GM19328 (cell line): ENCODE results near the gene LZTS2.

Experiments
- ATAC-seq: cut with Tn5 transposase; IDR thresholded peaks from one replicate; pipeline ENCODE4 v1.9.1; 2021; ENCODE audit warnings: mild to moderate bottlenecking, moderate library complexity; ENCODE audit not compliant: unreplicated experiment

The LZTS2 gene

DNA sequence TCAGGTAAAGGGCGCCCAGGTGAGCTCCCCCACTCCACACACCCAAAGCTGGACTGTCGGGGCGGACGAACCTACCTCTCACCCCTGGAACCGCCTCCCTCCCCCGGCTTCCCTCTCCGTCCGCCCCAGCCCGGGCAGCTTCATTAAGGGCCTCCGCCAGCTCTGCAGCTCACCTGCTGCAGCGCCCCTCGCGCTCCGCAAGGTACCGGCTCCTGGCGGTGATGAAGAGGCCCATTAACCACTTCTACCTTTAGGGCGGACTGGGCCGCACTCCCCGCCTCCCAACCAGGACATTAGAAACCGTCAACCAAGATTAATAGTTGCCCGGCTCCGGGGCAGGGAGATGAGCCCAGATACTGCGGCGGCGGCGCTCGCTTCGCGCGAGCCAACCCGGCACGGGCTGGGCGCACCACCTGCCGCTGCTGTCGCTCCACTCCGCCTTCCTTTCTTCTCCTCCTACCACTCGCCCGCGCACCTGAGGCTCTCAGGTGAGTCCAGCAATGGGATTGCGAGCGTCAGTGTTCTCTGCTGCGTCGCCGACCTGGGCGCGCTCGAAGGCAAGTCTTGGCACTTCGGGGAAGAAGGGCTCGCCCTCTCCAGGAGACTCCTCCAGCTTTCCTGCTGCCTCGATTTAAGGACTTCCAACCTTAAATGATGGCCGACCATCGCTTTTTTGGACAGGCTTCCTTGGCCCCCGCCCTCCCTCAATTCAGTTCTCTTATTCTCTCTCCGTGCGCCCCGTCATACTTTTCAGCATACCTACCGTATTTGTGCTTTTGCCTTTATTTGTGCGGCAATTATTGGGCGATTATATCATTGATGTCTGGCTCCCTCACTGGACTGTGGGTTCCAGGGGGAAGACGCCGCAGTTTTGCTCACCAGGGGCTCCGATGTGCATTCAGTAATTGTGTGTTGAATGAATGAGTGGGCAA is 48.6 kb downstream of the LZTS2 start:
- ATAC-seq, result no peak

DNA sequence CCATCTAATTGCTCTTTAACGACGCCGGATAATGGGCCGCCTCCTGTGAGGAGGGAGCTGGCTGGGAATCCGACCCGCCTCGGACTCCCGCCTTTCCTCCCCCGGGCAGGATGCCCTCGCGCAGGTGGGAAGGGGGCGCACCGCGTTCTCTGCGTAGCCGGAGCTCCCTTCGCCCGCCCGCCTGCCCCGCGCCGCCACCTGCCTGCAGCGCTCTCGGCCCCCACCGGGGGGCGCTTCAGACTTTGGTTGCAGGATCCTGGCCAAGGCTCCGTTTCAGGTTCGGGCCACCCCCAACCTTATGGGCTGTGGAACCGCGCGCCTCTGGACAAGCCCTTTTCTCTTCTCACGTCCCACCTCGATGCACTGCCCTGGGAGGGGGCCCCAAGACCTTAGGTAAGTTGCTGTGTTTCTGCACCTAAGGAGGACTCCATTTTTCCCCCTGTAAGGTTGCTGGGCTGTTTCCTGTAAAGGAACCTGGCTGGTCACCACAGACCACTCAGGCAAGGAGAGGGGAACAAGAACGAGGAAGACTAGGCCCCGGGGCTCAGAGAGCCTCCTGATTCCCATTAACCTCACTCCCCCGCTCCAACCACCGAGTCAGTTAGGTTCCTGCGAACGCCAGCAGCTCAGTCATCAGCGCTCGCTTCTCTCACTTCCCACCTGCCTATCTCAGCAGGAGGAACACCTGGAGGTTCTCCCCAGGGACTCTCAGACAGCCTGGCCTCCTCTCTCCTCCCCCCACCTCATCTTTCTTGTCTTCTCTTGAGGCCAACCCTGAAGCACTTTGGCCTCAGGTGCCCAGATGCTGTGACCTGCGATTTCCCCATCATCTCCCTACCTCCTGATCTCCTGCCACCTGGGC is 50.8 kb downstream of the LZTS2 start:
- no peak for ATAC-seq

DNA sequence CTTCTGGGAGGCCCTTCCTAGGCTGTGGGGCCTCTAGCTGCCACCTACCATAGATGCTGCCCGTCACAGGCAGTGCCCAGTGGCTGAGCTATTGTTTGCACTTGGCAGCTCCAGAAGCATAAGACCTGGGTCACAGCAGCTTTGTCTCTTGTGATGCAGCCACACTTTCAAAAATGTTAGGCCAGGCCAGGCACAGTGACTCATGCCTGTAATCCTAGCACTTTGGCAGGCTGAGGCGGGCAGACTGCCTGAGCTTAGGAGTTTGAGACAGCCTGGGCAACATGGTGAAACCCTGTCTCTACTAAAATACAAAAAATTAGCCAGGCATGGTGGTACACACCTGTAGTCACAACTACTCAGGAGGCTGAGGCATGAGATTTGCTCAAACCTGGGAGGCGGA is 52.7 kb downstream of the LZTS2 start:
- no peak for ATAC-seq

DNA sequence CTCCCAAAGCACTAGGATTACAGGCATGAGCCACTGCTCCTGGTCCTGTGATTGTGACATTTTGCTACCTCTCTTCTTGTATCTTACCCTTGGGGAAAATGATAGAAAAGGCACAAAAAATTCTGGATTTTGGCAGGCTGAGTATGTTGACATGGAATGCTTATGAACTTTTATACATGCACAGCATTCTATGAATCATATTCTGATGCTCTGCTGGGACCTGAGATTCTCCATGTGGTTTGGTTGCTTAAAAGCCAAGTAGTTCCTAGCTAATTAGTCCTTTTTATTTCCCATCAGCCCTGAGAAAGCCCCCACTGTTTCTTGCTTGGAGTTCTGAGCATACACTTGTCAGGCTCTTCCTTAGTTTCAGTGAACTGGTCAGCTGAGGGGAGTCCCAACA is 53.9 kb downstream of the LZTS2 start:
- no peak for ATAC-seq

DNA sequence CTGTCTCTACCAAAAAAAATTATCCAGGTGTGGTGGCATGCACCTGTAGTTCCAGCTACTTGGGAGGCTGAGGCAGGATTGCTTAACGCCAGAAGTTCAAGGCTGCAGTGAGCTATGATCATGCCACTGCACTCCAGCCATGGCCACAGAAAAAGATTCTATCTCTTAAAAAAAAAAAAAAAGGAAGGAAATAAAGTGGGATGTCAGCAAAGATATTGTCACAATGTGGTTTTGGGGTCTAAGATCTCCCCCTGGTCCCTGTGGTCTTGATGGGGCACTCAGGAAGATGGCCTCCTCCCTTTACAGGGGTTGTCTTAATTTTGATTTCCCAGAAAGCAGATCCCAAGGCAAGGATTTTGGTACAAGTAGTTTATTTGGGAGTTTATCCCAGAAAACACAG is 54.7 kb downstream of the LZTS2 start:
- no peak for ATAC-seq

DNA sequence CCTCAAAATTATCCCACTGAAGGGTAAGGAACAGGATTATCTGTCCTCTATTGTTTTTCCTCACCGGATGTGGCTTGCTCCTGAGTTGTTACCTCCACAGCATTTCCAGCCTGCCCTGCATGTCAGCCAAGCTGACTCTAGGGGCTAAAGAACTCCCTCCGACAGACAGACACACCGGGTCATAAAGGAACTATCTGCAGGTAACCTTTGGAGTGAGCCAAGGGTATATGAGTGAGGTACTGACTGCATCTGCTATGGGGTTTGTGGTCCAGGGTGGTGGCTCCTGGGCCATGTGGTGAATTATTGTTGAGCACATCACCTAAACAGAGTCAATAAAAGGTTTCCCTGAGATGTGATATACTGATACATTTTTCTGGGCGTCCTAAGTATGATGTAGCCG is 55.3 kb downstream of the LZTS2 start:
- ATAC-seq, result no peak

DNA sequence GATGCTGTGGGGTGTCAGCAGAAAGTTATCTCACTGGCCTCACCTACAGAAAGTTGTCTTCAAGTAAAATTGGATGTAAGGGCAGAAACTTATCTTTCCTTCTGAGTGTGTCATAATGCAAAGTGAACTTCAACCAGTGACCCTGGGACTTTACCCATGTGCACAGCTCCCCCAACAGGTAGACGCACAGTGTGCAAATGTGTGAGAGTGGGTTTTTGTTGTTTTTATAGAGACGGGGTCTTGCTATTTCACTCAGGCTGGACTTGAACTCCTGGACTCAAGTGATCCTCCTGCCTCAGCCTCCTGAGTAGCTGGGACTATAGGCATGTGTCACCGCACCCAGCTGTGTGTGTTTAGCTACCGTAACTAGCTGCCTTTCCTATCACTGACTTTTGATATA is 55.8 kb downstream of the LZTS2 start:
- ATAC-seq, result no peak

DNA sequence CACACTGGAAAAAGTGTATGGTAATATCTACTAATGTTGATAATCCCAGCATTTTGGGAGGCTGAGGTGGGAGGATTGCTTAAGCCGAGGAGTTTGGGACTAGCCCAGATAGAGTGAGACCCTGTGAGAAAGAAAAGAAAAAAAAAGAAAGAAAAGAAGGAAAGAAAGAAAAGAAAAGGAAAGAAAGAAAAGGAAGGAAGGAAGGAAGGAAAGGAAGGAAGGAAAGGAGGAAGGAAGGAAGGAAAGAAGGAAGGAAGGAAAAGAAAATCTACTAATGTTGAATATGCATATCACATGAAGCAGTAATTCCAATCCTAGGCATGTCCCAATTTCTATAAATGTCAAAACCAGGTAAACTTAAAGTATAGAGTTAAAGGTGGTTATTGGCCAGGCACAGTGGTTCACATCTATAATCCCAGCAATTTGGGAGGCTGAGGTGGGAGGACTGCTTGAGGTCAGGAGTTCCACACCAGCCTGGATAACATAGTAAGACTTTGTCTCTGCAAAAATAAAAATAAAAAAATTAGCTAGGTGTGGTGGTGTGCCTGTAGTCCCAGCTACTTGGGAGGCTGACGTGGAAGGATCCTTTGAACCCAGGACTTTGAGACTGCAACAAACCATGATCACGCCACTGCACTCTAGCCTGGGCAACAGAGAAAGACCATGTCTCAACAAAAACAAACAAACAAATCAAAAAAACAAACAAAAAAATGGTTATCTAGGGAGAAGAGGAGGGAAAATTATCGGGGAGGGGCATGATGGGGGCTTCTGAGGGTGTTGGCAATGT is 57.0 kb downstream of the LZTS2 start:
- ATAC-seq, result no peak
